DMS79 (cell line): ENCODE results near the gene ERC2.

ENCODE experiments used
- DNase-seq: peaks from one replicate; lab custom pipeline; 2025; lab: John Stamatoyannopoulos, UW

Gene ERC2

DNA sequence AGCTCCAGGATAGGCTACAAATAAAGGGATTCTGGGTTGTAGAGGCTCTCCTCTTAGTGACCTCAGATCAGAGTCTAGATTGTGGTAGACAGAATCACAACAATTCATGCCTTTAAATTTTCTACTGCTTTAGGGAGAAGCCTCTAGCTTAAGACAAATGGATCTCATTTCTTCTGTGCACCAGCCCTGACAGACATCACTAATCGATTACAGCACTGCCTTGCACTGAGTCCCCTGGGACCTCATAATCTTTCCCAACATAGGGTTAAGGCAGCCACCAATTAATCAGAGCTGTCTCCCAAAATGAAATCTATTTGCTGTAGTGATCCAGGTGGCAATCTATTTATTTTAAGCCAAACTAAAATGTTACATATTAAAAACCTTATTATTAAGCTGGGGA, 544.6 kb downstream of the ERC2 start:
- DNase-seq = no peak

DNA sequence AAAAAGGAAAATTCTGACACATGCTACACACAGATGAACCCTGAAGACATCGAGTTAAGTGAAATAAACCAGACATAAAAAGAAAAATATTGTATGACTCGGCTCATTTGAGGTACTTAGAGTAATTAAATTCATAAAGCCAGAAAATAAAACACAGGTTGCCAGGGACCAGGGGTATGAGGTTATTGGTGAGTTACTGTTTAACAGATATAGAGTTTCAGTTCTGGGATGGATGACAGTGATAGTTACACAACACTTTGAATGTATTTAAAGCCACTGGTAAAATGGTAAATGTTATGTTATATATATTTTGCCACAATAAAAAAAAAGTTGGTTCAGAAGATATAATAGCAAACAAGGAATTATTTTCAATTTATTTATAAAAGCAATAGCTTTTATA, 545.1 kb downstream of the ERC2 start:
- no peak for DNase-seq

DNA sequence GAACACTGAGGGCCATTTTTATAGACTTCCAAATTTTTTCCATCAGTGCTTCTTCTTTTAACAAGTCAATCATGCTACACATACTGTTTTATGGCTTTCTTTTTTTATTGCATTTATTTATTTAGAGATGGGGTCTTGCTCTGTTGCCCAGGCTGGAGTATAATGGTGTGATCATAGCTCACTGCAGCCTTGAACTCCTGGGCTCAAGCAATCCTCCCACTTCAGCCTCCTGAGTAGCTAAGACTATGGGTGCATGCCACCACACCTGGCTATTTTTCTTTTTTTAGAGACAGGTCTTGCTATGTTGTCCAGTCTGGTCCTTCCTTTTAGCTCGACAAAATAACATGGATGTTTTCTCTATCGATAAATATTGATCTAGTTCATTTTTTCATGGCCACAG, 555.4 kb downstream of the ERC2 start:
- no peak for DNase-seq

DNA sequence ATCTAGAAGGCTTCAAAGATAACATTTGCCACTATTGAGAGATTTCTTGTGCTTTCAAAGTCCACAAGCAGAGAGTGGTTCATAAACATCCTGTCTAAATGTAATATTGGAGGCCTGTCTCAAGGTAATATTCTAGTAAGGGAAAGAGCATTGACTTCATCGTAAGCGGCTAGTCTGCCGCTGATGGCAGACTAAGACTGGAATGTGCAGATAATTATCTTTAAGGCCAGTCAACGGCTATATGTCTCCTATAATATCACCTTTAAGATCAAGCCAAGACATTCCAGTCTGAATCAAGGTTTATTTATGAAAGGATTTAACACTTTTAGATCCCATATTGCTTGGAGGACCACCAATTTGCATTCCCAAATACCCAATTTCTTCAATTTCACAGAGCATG, 557.0 kb downstream of the ERC2 start:
- no peak for DNase-seq

DNA sequence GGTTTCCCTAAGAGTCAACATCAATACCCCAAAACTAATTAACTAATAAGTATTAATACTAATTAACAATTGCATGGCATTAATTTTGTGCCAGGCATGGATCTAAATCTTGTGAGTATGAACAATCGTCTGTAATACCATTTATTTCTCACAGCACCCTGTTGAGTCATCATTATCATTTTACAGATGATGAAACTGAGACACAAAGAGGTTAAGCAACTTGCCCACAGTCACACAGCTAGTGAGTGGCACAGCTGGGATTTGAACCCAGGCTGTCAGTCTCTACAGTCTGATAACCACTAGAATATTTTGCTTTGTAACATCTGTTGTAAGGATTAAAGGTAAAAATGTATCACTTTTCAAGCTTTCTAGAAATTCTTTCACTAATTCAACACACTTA, 557.7 kb downstream of the ERC2 start:
- no peak for DNase-seq

DNA sequence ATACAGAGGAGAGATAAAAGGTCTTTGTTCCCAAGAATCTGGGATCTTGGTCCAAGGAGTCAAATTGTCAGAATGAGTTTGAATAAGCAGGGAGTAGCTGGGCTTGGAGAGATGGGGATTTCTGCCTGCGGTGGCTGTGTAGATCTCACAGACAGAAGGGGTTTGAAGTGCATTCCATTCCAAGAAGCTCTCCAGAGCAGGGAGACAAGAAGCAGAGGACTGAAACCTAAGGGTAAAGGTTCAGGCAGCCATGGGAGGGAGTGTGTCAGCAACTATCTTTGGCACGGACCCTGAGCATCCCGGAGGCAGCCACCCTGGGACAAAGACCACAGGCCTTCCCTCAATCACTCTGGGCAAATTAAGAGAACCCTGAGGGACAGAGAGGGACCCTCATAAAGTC, 558.9 kb downstream of the ERC2 start:
- no peak for DNase-seq

DNA sequence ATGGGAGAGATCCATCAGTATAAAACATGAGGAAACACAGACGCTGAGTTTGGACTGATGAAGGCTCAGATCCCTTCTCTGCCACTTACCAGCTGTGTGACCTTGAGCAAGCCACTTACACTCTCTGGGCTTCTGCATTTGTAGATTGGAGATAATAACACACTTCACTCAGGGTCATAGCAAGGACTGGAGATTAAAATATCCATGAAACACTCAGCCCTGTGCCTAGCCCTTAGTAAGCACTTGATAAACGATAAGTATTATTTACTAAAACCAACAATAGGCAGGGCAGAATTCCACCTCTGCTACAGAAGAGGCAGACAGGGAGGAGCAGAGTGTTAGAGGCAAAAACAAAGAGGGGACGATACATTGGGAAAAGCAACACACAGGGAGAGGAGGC, 560.7 kb downstream of the ERC2 start:
- peak; percentile 21 for DNase-seq

DNA sequence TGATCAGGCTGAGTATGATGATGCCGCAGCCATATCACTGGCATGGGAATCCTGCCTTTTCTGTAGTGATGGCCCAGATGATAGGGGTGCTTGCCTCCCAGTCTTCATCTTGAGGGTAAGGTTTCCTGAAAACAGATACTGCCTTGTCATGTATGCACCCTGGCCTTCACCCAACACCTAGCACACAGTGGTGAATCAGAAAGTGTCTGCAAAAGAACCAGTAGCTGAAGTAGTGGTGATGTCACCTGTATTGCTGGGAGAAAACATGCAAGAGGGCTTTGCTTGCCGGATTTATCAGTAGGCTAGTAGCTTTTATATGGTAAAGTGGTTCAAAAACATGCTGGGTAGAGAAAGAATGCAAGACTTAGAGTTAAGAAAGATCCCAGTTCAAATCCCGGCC, 561.4 kb downstream of the ERC2 start:
- DNase-seq = no peak

DNA sequence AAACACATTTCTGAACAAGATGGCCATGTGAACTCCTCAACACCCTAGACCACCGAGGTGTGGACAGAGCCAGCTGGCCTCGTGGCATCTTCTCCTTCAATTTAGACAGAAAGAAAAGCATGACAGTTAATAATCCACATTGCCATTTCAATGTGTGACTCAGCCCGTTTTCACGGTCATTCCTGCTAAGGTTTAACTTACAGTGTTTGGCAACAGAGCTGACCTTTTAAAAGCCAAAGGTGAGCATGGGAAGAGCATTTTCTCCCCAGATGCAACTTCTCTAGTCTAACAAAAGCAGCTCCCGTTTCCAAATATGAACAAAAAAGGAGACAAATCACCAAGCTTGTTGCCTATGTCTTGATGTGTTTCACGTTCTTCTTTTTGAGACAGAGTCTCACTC, 563.6 kb downstream of the ERC2 start:
- no peak for DNase-seq

DNA sequence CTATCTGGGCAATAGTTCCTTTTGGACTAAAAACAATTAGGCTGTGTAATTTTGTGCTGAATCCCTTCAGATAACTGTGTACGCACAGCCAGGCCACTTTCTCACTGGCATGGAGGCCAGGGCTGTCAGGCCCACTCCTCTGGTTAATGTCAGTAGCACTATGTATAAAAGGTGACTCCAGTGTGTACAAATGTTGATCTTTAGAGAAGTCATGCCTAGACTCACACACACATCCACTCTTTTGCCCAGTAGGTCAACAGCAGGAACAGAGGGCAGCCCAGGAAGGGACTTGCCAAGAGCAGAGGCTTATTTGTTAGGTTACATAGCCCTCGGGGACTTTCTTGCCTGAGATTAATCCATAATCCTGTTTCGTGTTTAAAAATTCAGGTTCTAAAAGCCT, 564.6 kb downstream of the ERC2 start:
- DNase-seq = no peak

DNA sequence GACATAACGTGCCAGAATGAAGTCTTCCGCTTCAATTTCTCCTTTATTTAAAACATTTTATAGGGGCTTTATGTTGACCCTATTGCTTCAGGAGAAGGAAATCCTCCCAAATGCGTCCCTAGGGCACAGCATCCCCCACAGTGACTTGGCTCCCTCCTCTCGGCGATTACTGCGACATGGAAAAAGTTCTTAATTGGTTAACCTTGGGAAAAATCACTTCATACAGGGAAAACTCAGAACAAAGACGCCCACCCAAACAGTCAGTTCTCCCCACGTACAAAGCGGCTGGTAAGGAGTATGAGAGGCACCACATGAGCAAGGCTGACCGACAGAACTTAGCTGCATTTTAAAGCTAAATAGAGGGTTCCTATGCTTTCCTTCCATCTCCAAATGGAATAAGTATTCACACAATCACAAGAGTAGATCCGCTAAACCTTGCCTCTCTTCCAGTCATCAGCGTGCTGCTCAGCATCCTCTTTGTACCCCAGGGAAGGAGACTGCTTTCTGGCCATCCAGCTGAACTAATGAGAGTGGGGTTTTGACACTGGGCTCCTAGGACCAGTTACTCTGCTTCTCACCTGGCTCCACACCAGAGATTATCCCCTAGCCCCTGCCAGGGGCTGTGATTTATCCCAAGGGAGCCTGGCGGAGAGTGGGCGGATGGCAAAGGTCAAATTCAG, 565.9 kb downstream of the ERC2 start:
- DNase-seq = no peak

DNA sequence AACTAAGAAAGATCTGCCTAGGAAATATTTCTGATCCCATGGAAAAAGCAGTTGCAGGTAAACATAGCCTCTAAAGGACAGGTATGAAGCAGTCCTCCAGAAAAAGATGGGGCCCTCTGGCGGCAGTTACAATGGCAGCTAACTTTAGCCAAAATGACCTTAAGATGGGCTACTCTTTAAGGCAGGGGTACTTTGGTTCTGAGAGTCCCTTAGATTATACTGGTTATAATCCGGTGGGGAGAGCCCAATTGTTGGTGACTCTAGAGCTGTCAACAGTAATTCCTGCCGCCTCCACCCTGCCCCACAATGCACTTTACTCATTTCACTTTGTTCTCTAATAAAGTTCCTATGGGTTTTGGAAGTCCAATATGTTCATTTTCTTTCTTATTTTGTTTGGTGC, 568.4 kb downstream of the ERC2 start:
- DNase-seq = no peak

DNA sequence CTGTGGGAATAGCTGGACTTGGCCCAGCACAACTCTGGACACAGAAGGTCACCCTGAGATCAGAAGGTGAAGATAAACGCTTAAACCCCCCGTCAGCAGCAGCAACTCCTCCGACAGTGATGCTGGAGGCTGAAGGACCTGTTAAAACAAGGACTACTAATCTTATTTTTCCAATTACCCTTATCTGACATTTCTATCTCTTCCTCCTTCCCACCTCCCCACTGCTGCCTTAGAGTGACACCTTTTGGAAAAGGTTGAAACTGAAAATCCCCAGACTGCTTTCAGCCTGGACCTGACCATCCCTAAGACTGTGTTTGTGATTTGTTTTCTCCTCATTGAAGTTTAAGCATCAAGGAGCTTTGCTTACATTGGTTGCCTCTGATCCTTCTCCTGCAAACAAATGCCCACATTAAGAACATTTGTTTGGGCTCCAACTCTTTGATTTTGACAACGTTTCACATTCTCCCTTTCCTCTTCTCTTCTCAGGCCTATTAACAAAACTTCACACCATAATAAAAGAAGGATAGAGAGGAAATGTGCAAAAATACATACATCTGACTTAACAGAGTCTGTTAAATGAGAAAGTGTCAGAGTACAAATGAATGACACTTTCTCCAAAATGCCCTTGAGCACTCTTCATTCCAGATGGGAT, 570.6 kb downstream of the ERC2 start:
- DNase-seq = no peak

DNA sequence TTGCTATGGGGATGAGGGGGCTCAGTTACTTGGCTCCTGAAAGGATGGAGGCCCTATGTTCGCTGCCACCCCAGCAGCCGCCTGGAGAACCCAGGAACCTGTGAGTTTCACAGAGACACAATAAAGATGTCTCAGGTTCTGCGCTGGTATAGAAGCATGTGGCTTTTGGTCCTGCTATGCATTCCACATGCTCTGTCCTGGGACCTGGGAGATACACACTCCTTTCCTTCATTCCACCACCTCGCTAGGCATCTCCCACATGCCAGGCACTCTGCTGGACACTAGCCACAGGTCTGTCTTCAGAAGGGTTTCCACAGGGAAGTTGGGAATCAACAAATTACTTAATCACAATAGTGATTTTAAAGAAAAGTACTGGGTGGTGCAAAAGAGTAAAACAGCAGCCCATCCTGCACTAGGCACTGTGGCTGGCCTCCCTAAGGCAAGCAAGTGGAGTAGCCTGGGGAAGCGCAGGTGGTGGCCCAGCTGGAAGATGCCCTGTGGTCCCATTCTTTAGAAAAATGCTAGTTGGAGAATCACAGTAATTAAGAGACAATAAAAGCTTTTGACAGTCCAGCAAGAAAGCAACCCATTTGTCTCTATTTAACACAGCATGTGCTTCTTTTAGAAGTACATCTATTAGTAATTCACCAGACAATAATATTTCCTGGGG, 572.2 kb downstream of the ERC2 start:
- DNase-seq = no peak

DNA sequence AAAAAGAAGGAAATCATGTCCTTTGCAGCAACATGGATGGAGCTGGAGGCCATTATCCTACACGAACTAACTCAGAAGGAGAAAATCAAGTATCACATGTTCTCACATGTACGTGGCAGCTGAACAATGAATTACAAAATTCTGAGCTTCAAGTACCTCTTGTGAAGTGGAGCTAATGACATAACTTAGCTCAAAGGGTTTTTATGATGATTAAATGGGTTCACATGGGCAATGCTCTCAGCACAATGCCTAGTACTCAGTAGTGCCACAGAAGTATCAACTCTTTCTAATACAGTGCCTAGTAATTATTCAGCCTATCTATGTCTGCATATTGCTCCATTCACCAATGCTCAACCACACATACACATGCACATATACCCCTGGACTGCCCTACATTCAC, 573.7 kb downstream of the ERC2 start:
- DNase-seq = peak; percentile 37

DNA sequence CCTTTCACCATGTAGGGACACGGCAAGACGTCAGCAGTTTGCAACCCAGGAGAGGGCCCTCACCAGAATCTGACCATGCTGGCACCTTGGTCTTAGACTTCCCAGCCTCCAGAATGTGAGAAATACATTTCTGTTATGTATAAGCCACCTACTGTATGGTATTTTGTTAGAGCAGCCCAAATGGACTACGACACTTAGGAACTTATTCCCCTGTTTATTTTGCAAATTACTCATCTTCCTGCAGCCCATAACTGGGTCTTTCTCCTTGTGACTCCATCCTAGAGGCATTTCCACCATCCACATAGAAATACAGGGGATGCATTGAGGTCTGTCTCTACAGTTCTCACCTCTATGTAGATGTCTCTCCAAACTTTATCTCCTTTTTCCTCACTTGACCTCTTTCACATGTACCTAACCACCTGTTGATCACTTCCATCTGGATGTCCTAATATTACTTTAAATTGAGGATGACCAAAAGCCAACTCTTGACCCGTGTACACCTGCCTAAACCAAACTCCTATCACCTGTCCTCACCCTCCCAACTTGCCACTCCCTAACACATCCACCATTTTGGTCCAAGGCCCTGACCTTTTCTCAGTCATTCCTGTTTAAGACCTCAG, 575.1 kb downstream of the ERC2 start:
- no peak for DNase-seq

DNA sequence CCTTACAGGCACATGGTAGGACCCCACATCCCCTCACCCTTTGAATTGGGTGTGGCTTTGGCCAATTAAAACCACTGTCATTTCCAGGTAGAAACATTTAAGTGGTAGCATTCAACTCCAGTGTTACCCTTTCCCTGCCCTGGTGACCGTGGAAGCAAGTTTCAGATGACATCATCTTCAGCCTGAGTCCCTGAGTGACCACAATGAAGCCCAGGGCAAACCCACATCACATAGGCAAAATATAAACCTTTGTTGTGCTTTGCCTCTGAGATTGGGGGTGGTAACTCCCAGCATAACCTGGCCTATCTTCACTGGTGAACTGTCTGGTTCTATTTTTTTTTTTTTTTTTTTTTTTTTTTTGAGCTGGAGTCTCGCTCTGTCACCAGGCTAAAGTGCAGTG, 577.2 kb downstream of the ERC2 start:
- no peak for DNase-seq

DNA sequence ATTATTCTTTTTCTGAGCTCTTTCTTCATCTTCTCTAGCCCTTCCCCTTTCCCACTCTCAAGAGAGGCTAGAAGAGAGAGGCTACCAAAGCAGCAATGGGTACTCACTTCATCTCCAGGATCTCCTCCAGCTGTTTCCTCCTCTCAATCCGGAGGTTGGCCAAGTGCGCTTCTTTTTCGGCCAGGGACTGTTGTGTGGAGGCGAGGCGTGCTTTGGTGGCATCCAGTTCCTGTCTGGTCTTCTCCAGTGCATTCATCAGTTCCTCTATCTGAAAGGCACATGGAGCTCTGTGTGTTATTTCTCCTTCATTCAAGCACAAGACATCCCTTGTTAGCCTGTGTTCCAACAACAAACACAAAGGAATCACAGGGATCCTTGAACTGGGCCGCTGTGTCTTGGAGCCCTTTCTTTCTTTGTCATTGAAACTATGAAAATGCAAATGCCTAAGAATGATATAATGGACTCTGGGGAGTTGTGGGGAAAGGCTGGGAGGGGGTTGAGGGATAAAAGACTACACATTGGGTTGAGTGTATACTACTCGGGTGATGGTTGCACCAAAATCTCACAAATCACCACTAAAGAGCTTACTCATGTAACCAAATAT, 579.9 kb downstream of the ERC2 start:
- no peak for DNase-seq

DNA sequence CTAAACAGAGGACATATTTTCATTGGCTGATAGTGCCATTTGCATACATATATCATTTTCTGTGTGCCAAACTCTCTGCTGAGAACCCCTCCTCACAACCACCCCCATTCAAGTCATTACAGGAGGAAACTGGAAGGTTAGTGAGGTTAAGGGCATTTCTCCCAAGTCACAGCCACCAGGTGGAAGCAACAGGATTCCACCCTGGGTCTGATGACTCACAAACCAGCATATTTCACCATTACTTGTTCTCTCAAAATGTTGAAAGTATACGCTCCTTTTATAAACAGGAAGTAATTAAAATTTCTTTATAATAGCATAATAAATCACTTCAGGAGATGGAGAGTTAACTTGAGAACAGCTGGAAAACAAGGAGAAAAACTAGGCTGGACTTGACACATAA, 582.5 kb downstream of the ERC2 start:
- no peak for DNase-seq

DNA sequence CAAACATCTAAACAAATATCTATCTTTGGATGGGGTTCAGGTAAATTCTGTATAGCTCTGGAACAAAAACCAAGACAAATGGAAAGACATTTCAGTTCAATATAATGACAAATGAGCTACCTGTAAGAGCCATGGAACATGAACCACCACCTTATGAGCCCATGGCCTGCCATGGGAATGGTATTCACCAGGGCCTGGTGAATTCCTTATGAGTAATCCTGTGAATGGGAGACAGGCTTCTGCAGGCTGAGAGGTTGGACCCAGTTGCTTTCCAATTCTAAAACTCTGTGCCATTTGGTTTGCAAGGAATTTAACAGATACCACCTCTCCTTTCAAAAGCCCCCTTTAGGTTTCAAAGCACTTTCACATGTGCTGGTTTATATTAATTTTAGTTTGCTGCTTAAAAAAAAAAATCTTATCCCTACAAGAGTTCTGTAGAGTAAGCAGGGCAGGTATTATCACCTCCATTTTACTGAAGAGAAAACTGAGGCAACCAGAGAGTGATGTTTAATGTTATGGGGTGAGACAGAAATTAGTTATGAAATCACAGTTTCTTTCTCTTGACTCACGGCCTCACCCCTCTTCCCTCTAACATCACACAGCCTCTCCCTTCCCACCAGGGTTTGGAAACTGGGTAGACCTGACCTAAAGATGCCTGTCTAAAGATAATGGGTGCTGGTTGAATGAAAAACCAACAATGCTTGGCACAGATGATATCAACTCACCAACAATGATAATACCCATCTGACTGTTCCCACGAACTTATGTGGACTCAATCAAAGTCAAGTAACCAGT, 583.6 kb downstream of the ERC2 start:
- DNase-seq = no peak

DNA sequence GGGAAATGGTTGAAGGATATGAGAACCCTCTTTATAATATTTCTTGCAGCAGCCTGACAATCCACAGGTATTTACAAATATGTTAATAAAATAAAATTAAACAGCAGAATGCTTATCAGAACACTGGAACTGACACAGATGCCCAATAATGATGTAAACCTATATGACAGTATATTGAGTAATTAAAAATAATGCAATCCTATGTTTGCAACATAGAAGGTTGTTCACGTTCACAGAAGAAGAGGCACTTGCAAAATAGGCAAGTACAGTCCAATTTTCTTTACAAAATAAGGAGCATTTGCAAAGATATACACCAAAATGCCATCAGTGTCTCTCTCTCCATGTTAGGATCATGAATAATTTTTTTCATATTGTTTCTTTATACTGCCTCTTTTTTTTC, 584.2 kb downstream of the ERC2 start:
- no peak for DNase-seq

DNA sequence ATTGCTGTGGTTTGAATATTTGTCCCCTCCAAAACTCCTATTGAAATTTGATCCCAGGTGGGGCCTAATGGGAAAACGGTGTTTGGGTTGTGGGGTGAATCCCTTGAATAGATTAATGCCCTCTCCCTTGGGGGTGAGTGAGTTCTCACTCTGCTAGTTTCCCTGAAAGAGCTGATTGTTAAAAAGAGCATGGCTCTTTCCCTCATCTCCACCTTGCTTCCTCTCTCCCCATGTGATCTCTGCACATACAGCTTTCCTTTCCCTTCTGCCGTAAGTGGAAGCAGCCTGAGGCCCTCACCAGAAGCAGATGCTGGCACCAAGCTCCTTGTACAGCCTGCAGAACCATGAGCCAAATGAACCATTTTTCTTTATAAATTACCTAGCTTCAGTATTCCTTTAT, 586.3 kb downstream of the ERC2 start:
- no peak for DNase-seq
